Ascending aorta (tissue), 2 donors: ENCODE measurements around the gene OPALIN. TPM values are rescaled to one million over a fixed set of nuclear protein-coding genes. Genes with fewer than 3 reads are reported as not detected.

Experiments used
- DNase-seq, 2 donors: peaks; one replicate each; pipeline ENCODE4 v3.0.0-alpha.2; 2019; ENCODE audit warnings: low spot score in 2 of 2
- H3K27ac ChIP-seq, 2 donors: fragments of 200-600 bp; sonication (generic); one replicate each; pipeline ENCODE4 v1.5.1; 2016 to 2017; ENCODE audit warnings: mild to moderate bottlenecking in 1 of 2
- H3K27me3 ChIP-seq: fragments of 200-600 bp; sonication (generic); one replicate; pipeline ENCODE4 v1.5.1; 2017
- H3K36me3 ChIP-seq, 2 donors: fragments of 200-600 bp; sonication (generic); one replicate each; pipeline ENCODE4 v1.5.1; 2016
- H3K4me1 ChIP-seq, 2 donors: fragments of 200-600 bp; sonication (generic); one replicate each; pipeline ENCODE4 v1.5.1; 2016 to 2017; ENCODE audit warnings: mild to moderate bottlenecking in 1 of 2
- H3K4me3 ChIP-seq, 2 donors: fragments of 200-600 bp; sonication (generic); one replicate each; pipeline ENCODE4 v1.5.1; 2016 to 2017; ENCODE audit warnings: mild to moderate bottlenecking in 1 of 2
- H3K9me3 ChIP-seq, 2 donors: fragments of 200-600 bp; sonication (generic); one replicate each; pipeline ENCODE4 v1.5.1; 2016
- intact Hi-C: fragments of 100-400 bp; cut with DNase I; formaldehyde crosslinking; loops from one replicate; pipeline ENCODE4 v1.15.1; 2023
- total RNA-seq: library from RNA; depleted of rRNA; stranded (reverse); fragments of >200 nt; gene quantifications from one replicate; pipeline ENCODE4 v1.1.0, GENCODE V29; 2016
- TF ChIP-seq, protein P1 (sequence below), 3 experiments: fragments of 200-600 bp in 2 of 3; fragments of 450-650 bp in 1 of 3; sonication (generic) in 2 of 3; IDR thresholded peaks; one replicate each; pipeline ENCODE4 v1.5.1; 2016 to 2019; ENCODE audit warnings: antibody characterized with exemption in 3 of 3, mild to moderate bottlenecking in 1 of 3, moderate library complexity in 1 of 3

Gene OPALIN
- total RNA-seq, 1 donor from 2014 or later, result not detected

DNA sequence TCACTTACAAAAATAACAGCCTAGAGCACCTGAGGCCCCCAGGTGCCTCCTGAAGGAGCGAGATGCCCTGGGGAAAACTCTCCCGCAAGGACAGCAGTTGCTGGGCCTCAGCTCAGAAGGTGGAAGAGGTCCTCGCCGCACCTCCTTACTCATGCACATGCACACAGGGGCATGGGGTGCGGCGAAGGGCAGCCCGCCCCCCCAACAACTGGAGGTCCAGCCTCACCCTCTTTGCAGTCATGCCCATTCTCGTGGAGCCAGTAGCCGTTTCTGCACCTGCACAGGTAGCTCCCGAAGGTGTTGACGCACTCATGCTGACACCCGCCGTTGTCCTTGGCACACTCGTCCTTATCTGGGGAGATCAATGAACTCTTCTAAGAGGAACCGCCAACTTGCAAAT, 19.9 kb upstream of the OPALIN start:
- Histone ChIP-seq H3K27ac (no peak overlapping the region), H3K4me3 (no peak overlapping the region), H3K4me1 (peaks cover 0 to 4% of the 10 kb centered on the region in 2 donors), H3K27me3 (no peaks in the 10 kb centered on the region), H3K36me3 (no peaks in the 10 kb centered on the region), H3K9me3 (no peaks in the 10 kb centered on the region)
- DNase-seq, result no peak
- TF ChIP-seq, protein P1, sequence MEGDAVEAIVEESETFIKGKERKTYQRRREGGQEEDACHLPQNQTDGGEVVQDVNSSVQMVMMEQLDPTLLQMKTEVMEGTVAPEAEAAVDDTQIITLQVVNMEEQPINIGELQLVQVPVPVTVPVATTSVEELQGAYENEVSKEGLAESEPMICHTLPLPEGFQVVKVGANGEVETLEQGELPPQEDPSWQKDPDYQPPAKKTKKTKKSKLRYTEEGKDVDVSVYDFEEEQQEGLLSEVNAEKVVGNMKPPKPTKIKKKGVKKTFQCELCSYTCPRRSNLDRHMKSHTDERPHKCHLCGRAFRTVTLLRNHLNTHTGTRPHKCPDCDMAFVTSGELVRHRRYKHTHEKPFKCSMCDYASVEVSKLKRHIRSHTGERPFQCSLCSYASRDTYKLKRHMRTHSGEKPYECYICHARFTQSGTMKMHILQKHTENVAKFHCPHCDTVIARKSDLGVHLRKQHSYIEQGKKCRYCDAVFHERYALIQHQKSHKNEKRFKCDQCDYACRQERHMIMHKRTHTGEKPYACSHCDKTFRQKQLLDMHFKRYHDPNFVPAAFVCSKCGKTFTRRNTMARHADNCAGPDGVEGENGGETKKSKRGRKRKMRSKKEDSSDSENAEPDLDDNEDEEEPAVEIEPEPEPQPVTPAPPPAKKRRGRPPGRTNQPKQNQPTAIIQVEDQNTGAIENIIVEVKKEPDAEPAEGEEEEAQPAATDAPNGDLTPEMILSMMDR (IDR thresholded peaks at IDR 0.05), result no peak
- intact Hi-C loops, result loop anchor here (5.0 to 10.0 kb wide), 2 partner anchors 454 to 646 kb away; partner anchors contain the start of gene LCOR

DNA sequence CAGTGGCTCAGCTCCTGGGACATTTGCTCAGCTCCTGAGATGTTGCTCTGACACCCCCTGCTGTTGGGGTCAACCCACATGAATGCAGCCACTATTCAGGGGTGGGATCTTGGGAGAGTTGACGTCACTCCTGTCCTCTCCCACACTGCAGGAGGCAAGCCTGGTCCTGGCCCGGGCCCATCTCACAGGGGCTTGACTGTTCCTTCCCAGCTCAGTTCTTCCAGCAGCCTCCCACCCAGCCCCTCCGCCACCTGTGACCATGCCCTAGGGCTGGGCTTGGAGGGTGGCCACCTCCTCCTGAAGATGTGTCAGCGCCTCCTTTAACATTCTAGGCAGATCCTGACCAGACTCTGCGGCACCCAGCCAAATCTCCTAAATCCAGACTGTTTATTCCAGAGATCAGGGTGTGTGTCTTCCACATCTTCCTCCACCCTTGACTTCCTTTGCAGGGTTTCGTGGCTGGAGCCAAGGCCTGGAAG, 19.1 kb upstream of the OPALIN start:
- Histone ChIP-seq H3K9me3 (no peaks in the 10 kb centered on the region), H3K36me3 (no peaks in the 10 kb centered on the region), H3K4me3 (no peak overlapping the region), H3K27me3 (no peaks in the 10 kb centered on the region), H3K4me1 (peaks cover 0 to 4% of the 10 kb centered on the region in 2 donors), H3K27ac (no peak overlapping the region)
- no peak for DNase-seq
- TF ChIP-seq, protein P1 (IDR thresholded peaks at IDR 0.05), result no peak
- intact Hi-C loops, result loop anchor here (5.0 to 10.0 kb wide), 2 partner anchors 454 to 647 kb away; partner anchors contain the start of gene LCOR

DNA sequence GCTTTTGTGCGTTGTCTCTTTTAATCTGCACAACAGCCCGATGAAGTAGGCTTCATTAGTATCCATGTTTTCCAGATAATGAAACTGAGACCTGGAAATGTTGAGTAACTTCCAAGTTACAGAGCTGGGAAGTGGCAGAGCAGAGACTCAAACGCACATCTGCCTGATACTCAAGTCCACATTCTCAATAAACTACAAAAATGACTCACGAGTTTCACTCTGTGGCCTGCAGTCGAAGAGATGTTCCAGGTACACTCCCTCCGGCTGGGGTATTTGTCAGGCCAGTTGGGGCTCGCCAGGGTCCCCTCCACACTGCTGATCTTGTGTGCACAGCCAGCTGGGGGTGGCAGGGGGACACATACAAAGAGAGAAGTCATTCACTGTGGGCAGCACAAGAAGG, 17.7 kb upstream of the OPALIN start:
- TF ChIP-seq, protein P1 (IDR thresholded peaks at IDR 0.05), result no peak
- intact Hi-C loops, result loop anchor here (5.0 to 10.0 kb wide), 2 partner anchors 456 to 648 kb away; partner anchors contain the start of gene LCOR
- DNase-seq, result no peak

DNA sequence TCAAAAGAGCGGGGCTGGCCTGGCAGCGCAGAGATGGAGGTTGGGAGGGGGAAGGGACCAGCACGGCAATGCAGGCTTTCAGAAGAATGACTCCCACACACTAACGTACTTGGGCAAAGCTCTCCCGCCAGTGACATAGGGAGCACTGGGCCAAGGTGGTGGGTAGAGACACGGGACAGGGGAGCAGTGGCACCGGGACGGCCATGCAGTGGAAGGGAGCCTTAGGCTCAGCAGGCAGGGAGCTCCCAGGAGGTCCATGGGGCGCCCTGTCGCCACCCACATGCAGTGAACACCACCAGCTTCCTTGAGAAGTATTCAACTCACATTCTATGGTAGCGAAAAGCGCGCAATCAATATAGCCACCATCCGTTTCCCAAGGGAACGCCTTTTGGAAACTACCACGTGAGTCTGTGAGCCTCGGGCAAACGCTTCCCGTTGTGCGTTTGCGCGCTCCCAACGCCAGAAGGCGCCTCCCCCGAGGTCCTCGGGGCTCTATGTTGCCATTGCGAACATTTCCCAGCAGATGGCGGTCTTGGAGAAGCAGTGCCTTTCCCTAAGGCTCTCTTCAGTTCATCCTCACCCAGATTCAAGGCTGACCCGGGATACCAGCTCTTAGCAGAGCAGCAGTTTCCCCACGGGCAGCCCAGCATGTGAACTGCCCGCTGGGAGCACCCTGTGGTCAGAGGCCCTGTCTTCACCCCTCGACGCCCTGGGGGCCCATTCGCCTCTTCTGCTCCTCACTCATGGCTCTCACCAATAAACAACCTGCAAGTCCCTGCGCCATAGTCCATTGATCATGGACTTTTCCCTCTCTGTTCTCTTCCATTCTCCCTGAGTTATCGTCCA, 16.4 kb upstream of the OPALIN start:
- Histone ChIP-seq H3K36me3 (no peaks in the 10 kb centered on the region), H3K4me1 (peaks cover 0 to 4% of the 10 kb centered on the region in 2 donors), H3K27me3 (no peaks in the 10 kb centered on the region), H3K27ac (no peak overlapping the region), H3K4me3 (peak overlapping the region; percentile 45 to 61), H3K9me3 (no peaks in the 10 kb centered on the region)
- TF ChIP-seq, protein P1 (IDR thresholded peaks at IDR 0.05), result peak; percentile 89 to 99 (median 99)
- intact Hi-C loops, result loop anchor here (1.0 to 10.0 kb wide), 3 partner anchors 138 to 650 kb away; partner anchors contain the start of genes LCOR and TLL2
- peak; percentile 33 to 92 for DNase-seq

More for the DNA sequence above, 17.7 kb upstream of the OPALIN start:
- Histone ChIP-seq H3K9me3 (no peaks in the 10 kb centered on the region), H3K4me1 (peaks cover 0 to 4% of the 10 kb centered on the region in 2 donors), H3K27ac (no peak overlapping the region), H3K36me3 (no peaks in the 10 kb centered on the region), H3K4me3 (no peak overlapping the region), H3K27me3 (no peaks in the 10 kb centered on the region)

DNA sequence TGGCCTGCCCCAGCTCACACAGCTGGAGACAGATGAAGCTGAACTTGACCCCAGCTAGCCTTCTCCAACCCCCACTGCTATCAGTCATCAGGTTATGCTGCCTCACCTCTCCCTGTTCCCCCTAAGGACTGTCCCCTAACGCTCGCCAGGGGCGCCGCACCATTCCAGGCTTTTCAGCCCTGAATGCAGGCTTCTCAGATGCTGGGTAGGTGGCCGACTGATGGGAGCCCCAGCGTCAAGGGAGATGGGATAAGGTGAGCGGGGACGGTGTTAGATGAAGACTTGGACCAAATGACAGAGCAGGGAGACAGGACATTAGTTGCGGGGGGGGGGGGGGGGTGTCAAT, 15.8 kb upstream of the OPALIN start:
- Histone ChIP-seq H3K36me3 (no peaks in the 10 kb centered on the region), H3K27me3 (no peaks in the 10 kb centered on the region), H3K4me1 (peaks cover 0 to 4% of the 10 kb centered on the region in 2 donors), H3K27ac (no peak overlapping the region), H3K9me3 (no peaks in the 10 kb centered on the region), H3K4me3 (peak overlapping the region; percentile 45 to 61)
- no peak for DNase-seq
- intact Hi-C loops, result loop anchor here (10.0 kb wide), 1 partner anchor 650 kb away; no protein-coding TSS in a partner anchor
- TF ChIP-seq, protein P1 (IDR thresholded peaks at IDR 0.05), result no peak
